Measurements from ENCODE around the gene RAB31.

RAB31 gene

DNA sequence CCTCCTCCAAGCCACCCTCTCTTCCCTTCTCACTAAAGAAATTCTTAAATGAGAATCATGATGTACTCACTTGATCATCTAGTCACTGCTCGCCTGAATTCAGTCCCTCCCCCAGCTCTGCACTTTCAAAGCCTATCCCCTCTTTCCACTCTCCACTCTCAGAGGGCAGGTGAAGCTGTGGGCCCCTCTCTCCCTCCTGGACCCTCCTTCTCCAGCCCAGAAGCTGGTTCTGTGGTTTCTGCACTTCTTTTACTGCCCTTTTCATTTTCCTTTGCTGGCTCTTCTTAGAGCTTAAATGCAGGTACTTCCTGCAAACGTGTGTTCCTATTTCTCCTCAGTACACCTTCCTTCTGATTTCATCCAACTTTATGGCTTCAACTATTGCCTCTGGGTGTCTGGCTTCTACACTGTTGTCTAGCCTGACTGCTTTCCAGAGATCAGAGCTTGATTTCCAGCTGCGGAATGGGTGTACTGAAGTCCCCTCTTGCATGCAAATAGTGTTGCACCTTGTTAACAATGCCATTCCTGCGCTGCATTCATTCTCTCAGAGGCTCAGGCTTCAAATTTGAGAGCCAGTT lies 162.4 kb downstream of the RAB31 start:
- DNase-seq (ENCODE audit: extremely low read depth, low read depth) = no peak
- TF ChIP-seq, protein P1, sequence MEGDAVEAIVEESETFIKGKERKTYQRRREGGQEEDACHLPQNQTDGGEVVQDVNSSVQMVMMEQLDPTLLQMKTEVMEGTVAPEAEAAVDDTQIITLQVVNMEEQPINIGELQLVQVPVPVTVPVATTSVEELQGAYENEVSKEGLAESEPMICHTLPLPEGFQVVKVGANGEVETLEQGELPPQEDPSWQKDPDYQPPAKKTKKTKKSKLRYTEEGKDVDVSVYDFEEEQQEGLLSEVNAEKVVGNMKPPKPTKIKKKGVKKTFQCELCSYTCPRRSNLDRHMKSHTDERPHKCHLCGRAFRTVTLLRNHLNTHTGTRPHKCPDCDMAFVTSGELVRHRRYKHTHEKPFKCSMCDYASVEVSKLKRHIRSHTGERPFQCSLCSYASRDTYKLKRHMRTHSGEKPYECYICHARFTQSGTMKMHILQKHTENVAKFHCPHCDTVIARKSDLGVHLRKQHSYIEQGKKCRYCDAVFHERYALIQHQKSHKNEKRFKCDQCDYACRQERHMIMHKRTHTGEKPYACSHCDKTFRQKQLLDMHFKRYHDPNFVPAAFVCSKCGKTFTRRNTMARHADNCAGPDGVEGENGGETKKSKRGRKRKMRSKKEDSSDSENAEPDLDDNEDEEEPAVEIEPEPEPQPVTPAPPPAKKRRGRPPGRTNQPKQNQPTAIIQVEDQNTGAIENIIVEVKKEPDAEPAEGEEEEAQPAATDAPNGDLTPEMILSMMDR (IDR thresholded peaks at IDR 0.05; ENCODE audit: low read depth, low read length) = no peak

DNA sequence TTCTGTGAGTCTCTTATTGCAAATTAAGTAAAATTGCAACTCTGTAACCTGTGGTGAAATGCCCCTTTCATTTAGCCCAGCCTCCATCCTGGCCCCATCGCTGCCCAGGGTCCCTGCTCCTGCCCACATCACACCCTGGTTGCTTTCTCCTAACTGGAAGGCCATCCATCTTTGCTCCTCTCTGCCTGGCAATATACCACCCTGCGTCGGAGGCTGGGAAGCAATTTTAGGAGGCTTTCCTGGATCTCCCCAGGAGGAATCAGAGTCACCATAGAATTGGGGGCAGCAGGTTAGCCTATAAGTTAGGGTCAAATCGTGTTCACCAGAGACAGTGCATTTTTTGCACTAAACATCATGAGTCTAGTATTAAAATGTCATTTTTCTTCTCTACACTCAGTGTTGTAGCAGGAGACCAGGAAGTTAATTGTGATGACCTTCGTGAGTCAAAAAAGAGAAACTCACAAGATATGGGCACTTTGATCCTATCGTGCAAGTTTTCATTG lies 163.2 kb downstream of the RAB31 start:
- TF ChIP-seq, protein P1 (IDR thresholded peaks at IDR 0.05; ENCODE audit: low read depth, low read length) = no peak
- DNase-seq (ENCODE audit: extremely low read depth, low read depth) = no peak

DNA sequence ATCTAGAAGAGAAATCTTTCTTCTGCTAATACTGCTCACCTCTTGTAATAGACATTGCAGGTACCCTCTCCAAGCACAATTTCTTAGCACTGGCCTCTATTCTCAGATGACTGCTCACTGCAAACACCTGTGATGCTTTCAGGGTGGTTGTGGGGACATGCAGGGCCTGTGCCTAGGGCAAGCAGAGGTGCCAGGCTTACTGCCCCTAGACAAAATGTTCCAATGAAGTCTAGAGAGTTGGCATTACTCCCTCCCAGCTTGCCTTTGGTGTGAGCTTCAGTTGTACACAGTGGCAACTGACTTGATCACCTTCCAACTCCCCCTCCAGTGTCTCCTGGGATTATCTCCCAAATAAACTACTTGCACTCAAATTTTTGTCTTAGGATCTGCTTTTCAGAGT lies 164.7 kb downstream of the RAB31 start:
- DNase-seq (ENCODE audit: extremely low read depth, low read depth) = no peak
- TF ChIP-seq, protein P1 (IDR thresholded peaks at IDR 0.05; ENCODE audit: low read depth, low read length) = no peak

DNA sequence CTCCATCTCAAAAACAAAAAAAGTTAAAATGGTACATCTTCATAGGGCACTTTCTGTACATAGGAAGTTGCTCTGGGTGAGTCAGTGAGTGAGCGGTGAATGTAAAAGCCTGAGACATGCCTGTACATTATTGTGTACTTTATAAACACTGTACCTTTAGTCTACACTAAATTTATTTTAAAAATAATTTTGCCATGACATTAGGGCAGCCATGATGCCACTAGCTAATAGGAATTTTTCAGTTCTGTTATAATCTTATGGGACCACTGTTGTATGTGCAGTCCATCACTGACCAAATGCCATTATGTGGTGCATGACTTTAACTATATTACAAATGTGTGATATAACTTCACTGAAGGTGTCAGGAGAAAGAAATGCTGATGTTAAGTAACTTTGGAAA lies 166.6 kb downstream of the RAB31 start:
- TF ChIP-seq, protein P1 (IDR thresholded peaks at IDR 0.05; ENCODE audit: low read depth, low read length) = no peak
- DNase-seq (ENCODE audit: extremely low read depth, low read depth) = no peak

DNA sequence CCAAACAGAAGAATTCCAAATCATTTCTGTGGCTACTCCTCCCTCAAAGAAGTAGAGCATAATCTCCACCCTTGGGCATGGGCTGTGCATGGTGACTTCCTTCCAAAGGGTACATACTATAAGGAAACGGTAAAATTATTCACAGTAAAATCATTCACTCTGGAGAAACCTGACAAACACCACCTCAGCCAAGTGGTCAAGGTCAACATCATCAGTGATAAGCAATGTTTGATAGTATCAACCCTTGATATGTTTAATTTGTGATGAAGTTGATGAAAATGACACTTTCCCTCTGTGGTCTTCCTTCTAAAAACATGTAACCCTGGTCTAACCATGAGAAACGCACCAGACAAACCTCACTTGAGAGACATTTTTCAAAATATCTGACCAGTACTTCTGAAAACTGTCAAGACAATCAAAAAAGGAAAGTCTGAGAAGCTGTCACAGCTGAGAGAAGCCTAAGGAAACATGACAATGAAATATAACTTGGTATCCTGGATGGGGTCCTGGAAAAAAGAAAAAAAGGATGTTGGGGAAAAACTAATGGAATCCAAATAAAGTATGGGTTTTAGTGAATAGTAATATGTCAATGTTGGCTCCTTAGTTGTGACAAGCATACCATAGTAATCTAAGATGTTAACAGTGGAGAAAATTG lies 168.2 kb downstream of the RAB31 start:
- TF ChIP-seq, protein P1 (IDR thresholded peaks at IDR 0.05; ENCODE audit: low read depth, low read length) = no peak
- no peak for DNase-seq (ENCODE audit: extremely low read depth, low read depth)

DNA sequence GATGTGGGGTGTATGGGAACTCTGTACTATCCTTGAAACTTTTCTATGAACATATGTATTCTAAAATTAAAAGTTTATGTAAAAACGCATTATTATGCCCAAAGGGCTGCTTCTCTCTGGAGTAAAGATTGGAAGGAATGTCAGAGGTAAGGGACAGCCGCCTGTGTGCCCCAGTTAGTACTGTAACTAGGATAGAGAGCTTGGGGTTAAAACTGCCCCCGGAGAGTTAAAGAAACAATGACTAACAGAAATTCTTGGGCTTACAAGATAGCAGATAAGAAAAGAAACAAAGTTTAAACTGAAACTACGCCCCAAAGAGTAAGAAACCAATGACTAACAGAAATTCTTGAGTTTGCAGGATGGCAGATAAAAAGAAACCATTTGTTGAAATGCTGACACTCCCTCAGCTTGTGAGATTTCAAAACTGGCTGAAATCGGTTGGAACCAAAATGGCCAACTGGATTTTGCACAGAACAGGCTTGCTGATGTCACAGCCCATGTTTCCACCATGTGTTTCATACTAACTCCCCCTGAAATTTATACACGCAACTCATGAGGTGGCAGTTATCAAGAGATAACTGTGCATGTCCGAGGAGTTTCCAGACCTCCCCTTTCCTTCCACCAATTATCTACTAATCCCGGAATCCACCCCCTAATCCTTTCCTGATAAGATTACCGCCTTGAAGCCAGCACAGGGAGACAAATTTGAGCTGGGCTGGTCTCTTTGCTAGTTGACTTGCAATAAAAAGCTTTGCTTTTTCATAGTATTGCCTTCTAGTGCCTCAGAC lies 169.0 kb downstream of the RAB31 start:
- TF ChIP-seq, protein P1 (IDR thresholded peaks at IDR 0.05; ENCODE audit: low read depth, low read length) = no peak
- peak; percentile 81 for DNase-seq (ENCODE audit: extremely low read depth, low read depth)

DNA sequence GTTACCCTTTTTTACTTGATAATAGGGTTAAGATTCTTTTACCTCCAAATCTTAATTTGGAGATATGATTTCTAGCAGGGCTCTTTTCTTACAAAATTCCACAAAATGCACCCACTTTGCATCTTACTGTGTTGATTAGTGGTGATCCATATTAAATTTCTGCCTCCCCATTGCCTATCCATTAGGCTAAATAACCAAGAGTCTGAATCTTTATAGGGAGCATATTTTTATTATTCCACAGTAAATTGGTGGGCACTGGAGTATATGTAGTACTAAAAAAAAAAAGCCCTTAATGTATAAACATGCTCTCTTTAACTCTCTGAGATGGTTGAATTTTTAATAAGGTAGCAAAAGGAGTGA lies 169.5 kb downstream of the RAB31 start:
- no peak for DNase-seq (ENCODE audit: extremely low read depth, low read depth)
- TF ChIP-seq, protein P1 (IDR thresholded peaks at IDR 0.05; ENCODE audit: low read depth, low read length) = no peak

All from AG09319 (cell line).